ENCODE results near the gene AAR2.

The AAR2 gene

GRCh38 chr20:36279362-36279761 lies 43.1 kb downstream of the AAR2 start:
- no peaks in the 10 kb centered on the region for H3K27me3 ChIP-seq (ENCODE audit: control insufficient read depth, insufficient read depth, low read length)
- no peak overlapping the region for H3K9ac ChIP-seq (ENCODE audit: low read length)
- H3K27ac ChIP-seq (ENCODE audit: low read depth, low read length), result no peak overlapping the region
- H3K4me1 ChIP-seq (ENCODE audit: control insufficient read depth, insufficient read depth, low read length), result no peaks in the 10 kb centered on the region
- H3K4me3 ChIP-seq (ENCODE audit: low read length), result no peak overlapping the region
- H3K36me3 ChIP-seq (ENCODE audit: control insufficient read depth, insufficient read depth, low read length), result no peaks in the 10 kb centered on the region

- no peaks in the 10 kb centered on the region for H3K27me3 ChIP-seq (ENCODE audit: control insufficient read depth, insufficient read depth, low read length)
- no peak overlapping the region for H3K9ac ChIP-seq (ENCODE audit: low read length)
- H3K4me3 ChIP-seq (ENCODE audit: low read length), result no peak overlapping the region
- H3K27ac ChIP-seq (ENCODE audit: low read depth, low read length), result no peak overlapping the region
- H3K36me3 ChIP-seq (ENCODE audit: control insufficient read depth, insufficient read depth, low read length), result no peaks in the 10 kb centered on the region
- H3K4me1 ChIP-seq (ENCODE audit: control insufficient read depth, insufficient read depth, low read length), result no peaks in the 10 kb centered on the region
These were observed 43.5 kb downstream of the AAR2 start for GRCh38 chr20:36279776-36280175.

GRCh38 chr20:36281785-36282380 lies 45.6 kb downstream of the AAR2 start:
- no peaks in the 10 kb centered on the region for H3K4me1 ChIP-seq (ENCODE audit: control insufficient read depth, insufficient read depth, low read length)
- H3K27me3 ChIP-seq (ENCODE audit: control insufficient read depth, insufficient read depth, low read length), result no peaks in the 10 kb centered on the region

GRCh38 chr20:36284751-36285150 lies 48.5 kb downstream of the AAR2 start:
- Histone ChIP-seq H3K9ac (ENCODE audit: low read length) (no peak overlapping the region), H3K4me3 (ENCODE audit: low read length) (no peak overlapping the region), H3K36me3 (ENCODE audit: control insufficient read depth, insufficient read depth, low read length) (no peaks in the 10 kb centered on the region), H3K27ac (ENCODE audit: low read depth, low read length) (no peak overlapping the region), H3K27me3 (ENCODE audit: control insufficient read depth, insufficient read depth, low read length) (no peaks in the 10 kb centered on the region), H3K4me1 (ENCODE audit: control insufficient read depth, insufficient read depth, low read length) (no peaks in the 10 kb centered on the region)

More at GRCh38 chr20:36281785-36282380, 45.6 kb downstream of the AAR2 start:
- H3K36me3 ChIP-seq (ENCODE audit: control insufficient read depth, insufficient read depth, low read length), result no peaks in the 10 kb centered on the region
- no peak overlapping the region for H3K9ac ChIP-seq (ENCODE audit: low read length)
- no peak overlapping the region for H3K4me3 ChIP-seq (ENCODE audit: low read length)
- no peak overlapping the region for H3K27ac ChIP-seq (ENCODE audit: low read depth, low read length)

- Histone ChIP-seq H3K27ac (ENCODE audit: low read depth, low read length) (no peak overlapping the region), H3K4me3 (ENCODE audit: low read length) (no peak overlapping the region), H3K4me1 (ENCODE audit: control insufficient read depth, insufficient read depth, low read length) (no peaks in the 10 kb centered on the region), H3K36me3 (ENCODE audit: control insufficient read depth, insufficient read depth, low read length) (no peaks in the 10 kb centered on the region), H3K27me3 (ENCODE audit: control insufficient read depth, insufficient read depth, low read length) (no peaks in the 10 kb centered on the region), H3K9ac (ENCODE audit: low read length) (no peak overlapping the region)
These were observed 49.6 kb downstream of the AAR2 start for GRCh38 chr20:36285746-36286447.

- H3K36me3 ChIP-seq (ENCODE audit: control insufficient read depth, insufficient read depth, low read length), result no peaks in the 10 kb centered on the region
These were observed 61.4 kb downstream of the AAR2 start for GRCh38 chr20:36297656-36298055.

GRCh38 chr20:36298061-36298460 lies 61.8 kb downstream of the AAR2 start:
- H3K36me3 ChIP-seq (ENCODE audit: control insufficient read depth, insufficient read depth, low read length), result no peaks in the 10 kb centered on the region
- H3K27ac ChIP-seq (ENCODE audit: low read depth, low read length), result no peak overlapping the region
- no peaks in the 10 kb centered on the region for H3K4me1 ChIP-seq (ENCODE audit: control insufficient read depth, insufficient read depth, low read length)
- H3K9ac ChIP-seq (ENCODE audit: low read length), result no peak overlapping the region
- no peaks in the 10 kb centered on the region for H3K27me3 ChIP-seq (ENCODE audit: control insufficient read depth, insufficient read depth, low read length)
- no peak overlapping the region for H3K4me3 ChIP-seq (ENCODE audit: low read length)

More at GRCh38 chr20:36297656-36298055, 61.4 kb downstream of the AAR2 start:
- Histone ChIP-seq H3K9ac (ENCODE audit: low read length) (no peak overlapping the region), H3K4me3 (ENCODE audit: low read length) (no peak overlapping the region), H3K27ac (ENCODE audit: low read depth, low read length) (no peak overlapping the region), H3K27me3 (ENCODE audit: control insufficient read depth, insufficient read depth, low read length) (no peaks in the 10 kb centered on the region), H3K4me1 (ENCODE audit: control insufficient read depth, insufficient read depth, low read length) (no peaks in the 10 kb centered on the region)

GRCh38 chr20:36298795-36299339 lies 62.6 kb downstream of the AAR2 start:
- Histone ChIP-seq H3K27ac (ENCODE audit: low read depth, low read length) (no peak overlapping the region), H3K9ac (ENCODE audit: low read length) (no peak overlapping the region), H3K36me3 (ENCODE audit: control insufficient read depth, insufficient read depth, low read length) (no peaks in the 10 kb centered on the region), H3K27me3 (ENCODE audit: control insufficient read depth, insufficient read depth, low read length) (peaks cover 3% of the 10 kb centered on the region), H3K4me3 (ENCODE audit: low read length) (no peak overlapping the region), H3K4me1 (ENCODE audit: control insufficient read depth, insufficient read depth, low read length) (no peaks in the 10 kb centered on the region)

GRCh38 chr20:36299459-36299858 lies 63.2 kb downstream of the AAR2 start:
- Histone ChIP-seq H3K4me1 (ENCODE audit: control insufficient read depth, insufficient read depth, low read length) (no peaks in the 10 kb centered on the region), H3K9ac (ENCODE audit: low read length) (no peak overlapping the region), H3K4me3 (ENCODE audit: low read length) (no peak overlapping the region), H3K27ac (ENCODE audit: low read depth, low read length) (no peak overlapping the region), H3K27me3 (ENCODE audit: control insufficient read depth, insufficient read depth, low read length) (peaks cover 4% of the 10 kb centered on the region), H3K36me3 (ENCODE audit: control insufficient read depth, insufficient read depth, low read length) (no peaks in the 10 kb centered on the region)

- H3K27ac ChIP-seq (ENCODE audit: low read depth, low read length), result no peak overlapping the region
- H3K4me3 ChIP-seq (ENCODE audit: low read length), result no peak overlapping the region
- H3K4me1 ChIP-seq (ENCODE audit: control insufficient read depth, insufficient read depth, low read length), result no peaks in the 10 kb centered on the region
- no peak overlapping the region for H3K9ac ChIP-seq (ENCODE audit: low read length)
- H3K36me3 ChIP-seq (ENCODE audit: control insufficient read depth, insufficient read depth, low read length), result no peaks in the 10 kb centered on the region
- peaks cover 18% of the 10 kb centered on the region for H3K27me3 ChIP-seq (ENCODE audit: control insufficient read depth, insufficient read depth, low read length)
These were observed 65.3 kb downstream of the AAR2 start for GRCh38 chr20:36301359-36302119.

GRCh38 chr20:36303020-36303595 lies 66.8 kb downstream of the AAR2 start:
- H3K4me3 ChIP-seq (ENCODE audit: low read length), result no peak overlapping the region
- no peaks in the 10 kb centered on the region for H3K36me3 ChIP-seq (ENCODE audit: control insufficient read depth, insufficient read depth, low read length)
- no peaks in the 10 kb centered on the region for H3K4me1 ChIP-seq (ENCODE audit: control insufficient read depth, insufficient read depth, low read length)
- no peak overlapping the region for H3K27ac ChIP-seq (ENCODE audit: low read depth, low read length)
- H3K9ac ChIP-seq (ENCODE audit: low read length), result no peak overlapping the region
- H3K27me3 ChIP-seq (ENCODE audit: control insufficient read depth, insufficient read depth, low read length), result peaks cover 23% of the 10 kb centered on the region

GRCh38 chr20:36303831-36304230 lies 67.6 kb downstream of the AAR2 start:
- Histone ChIP-seq H3K36me3 (ENCODE audit: control insufficient read depth, insufficient read depth, low read length) (no peaks in the 10 kb centered on the region), H3K27me3 (ENCODE audit: control insufficient read depth, insufficient read depth, low read length) (peaks cover 23% of the 10 kb centered on the region), H3K9ac (ENCODE audit: low read length) (no peak overlapping the region), H3K4me1 (ENCODE audit: control insufficient read depth, insufficient read depth, low read length) (no peaks in the 10 kb centered on the region), H3K4me3 (ENCODE audit: low read length) (no peak overlapping the region), H3K27ac (ENCODE audit: low read depth, low read length) (no peak overlapping the region)

Measured in rectal smooth muscle tissue (tissue), 1 donor.